NCI-H345 treated with DMSO at 0.1 percent for 48 hours (cell line): Measurements from ENCODE around the gene RAD18.

Source experiments
- DNase-seq: peaks from one replicate; lab custom pipeline; 2025; ENCODE audit not compliant: unreplicated experiment; lab: John Stamatoyannopoulos, UW

RAD18 gene

DNA sequence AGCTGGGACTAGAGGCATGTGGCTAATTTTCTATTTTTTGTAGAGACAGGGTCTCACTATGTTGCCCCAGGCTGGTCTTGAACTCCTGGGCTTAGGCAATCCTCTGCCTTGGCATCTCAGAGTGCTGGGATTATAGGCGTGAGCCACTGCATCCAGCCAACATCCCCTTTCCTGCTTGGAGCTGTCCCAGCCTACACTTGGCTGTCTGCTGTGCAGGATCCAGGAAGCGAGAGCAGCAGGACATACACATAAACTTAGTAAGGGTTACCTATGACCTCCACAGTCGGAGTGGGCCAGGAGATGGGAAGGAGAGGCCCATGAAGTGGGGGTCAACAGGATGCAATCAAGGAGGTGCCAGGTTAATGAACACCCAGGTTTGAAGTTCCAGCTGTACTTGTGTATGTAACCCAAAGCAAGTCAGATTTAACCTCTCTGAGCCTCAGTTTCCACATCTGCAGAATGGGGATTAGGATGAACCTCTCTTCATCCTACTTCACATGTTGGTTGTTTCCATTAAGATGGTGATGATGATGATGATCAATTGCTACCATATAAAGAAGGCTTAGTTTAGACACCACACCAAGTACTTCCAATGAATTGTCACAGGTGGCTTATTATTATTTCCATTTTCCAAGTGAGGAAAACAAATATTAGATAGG, 124.4 kb downstream of the RAD18 start:
- DNase-seq, result no peak

- no peak for DNase-seq
These were observed 125.0 kb downstream of the RAD18 start for GRCh38 chr3:8838234-8838633.

GRCh38 chr3:8837162-8837561, 126.1 kb downstream of the RAD18 start:
- no peak for DNase-seq

DNA sequence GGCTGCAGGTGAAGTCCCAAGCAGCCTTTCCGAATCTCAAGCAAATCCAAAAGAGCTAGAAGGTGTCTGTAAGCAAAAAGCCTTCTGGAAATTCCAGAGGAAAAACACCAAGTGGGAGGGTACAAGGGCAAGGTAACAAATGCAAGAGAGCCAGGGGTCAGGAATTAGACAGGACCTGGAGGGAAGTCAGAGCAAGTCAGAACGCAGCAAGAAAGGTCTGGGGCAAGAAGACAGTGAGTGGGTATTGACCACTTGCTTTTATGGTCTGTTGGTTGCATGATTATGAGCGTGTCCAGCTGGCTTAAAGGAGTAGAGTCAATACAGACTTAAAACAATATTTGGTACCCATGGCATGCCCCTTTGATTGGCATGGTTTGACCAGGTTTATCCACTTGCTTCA, 127.2 kb downstream of the RAD18 start:
- DNase-seq, result no peak

- no peak for DNase-seq
These were observed 127.9 kb downstream of the RAD18 start for GRCh38 chr3:8835385-8835784.

- DNase-seq, result no peak
These were observed 128.3 kb downstream of the RAD18 start for GRCh38 chr3:8834974-8835373.

GRCh38 chr3:8827641-8828040, 135.6 kb downstream of the RAD18 start:
- no peak for DNase-seq
